Keratinocyte (primary cell): ENCODE results near the gene MVB12B.

Source experiments
- EZH2 ChIP-seq: IDR thresholded peaks from one replicate; pipeline ENCODE4 v1.6.1; 2012; ENCODE audit warnings: inconsistent platforms, mild to moderate bottlenecking, low read length, moderate library complexity
- TF ChIP-seq, protein P1 (sequence below), 3 experiments: IDR thresholded peaks in 1 of 3; conservative IDR thresholded peaks in 1 of 3; optimal IDR thresholded peaks in 1 of 3; 2 replicates in 2 of 3; 3 replicates in 1 of 3; pipeline versions ENCODE3 to v1.5.1; 2011; ENCODE audit warnings: low read length in 3 of 3, mild to moderate bottlenecking in 3 of 3, moderate library complexity in 2 of 3, control low read depth in 1 of 3, inconsistent platforms in 1 of 3; ENCODE audit not compliant: insufficient read depth in 2 of 3; ENCODE audit errors: extremely low read depth in 1 of 3

DNA sequence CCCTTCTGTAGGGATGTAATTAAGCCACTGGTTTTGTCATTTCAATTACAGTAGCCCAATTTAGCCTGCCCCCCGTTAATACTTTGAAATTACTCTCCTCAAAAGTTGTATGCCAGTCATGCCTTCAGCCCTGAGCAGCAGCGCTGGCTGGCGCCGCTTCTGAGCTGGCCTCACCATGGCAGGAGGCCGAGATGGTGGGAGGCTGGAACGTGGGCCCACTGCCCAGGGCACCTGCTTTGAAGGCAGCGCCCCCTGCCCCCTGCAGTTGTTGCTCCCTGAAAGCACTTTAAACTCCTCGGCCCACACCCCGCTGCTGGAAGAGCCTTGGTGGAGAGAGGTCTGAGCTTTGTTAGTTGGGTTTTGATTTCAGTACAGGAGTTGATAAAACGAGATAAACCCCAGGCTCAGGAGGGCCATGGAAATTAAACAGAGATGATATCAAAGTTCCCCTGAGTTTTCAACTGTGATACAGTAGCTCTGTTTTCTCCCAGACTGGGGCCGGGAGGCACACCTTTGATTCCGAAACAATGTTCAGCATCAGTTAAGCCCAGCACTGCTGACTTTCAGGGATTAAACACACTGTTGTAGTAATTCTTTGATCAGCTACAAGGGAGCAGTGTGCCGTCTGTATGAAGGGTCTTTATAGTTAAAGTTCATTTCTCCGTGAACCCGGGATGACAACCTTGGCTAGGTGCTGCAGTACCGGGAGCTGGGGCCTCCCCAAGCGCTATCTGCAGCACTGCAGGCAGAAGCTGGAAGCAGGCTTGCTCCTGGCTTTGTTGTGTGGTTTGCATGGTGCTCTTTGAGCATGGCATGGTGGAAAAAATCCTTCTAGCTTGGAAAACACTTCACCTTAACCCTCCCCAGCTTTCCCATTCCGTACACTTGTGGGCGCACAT, 9.5 kb downstream of the MVB12B start:
- no peak for TF ChIP-seq EZH2
- TF ChIP-seq, protein P1, sequence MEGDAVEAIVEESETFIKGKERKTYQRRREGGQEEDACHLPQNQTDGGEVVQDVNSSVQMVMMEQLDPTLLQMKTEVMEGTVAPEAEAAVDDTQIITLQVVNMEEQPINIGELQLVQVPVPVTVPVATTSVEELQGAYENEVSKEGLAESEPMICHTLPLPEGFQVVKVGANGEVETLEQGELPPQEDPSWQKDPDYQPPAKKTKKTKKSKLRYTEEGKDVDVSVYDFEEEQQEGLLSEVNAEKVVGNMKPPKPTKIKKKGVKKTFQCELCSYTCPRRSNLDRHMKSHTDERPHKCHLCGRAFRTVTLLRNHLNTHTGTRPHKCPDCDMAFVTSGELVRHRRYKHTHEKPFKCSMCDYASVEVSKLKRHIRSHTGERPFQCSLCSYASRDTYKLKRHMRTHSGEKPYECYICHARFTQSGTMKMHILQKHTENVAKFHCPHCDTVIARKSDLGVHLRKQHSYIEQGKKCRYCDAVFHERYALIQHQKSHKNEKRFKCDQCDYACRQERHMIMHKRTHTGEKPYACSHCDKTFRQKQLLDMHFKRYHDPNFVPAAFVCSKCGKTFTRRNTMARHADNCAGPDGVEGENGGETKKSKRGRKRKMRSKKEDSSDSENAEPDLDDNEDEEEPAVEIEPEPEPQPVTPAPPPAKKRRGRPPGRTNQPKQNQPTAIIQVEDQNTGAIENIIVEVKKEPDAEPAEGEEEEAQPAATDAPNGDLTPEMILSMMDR (optimal IDR thresholded peaks at IDR 0.05 in 1 of 3, IDR thresholded peaks at IDR 0.05 in 1 of 3, conservative IDR thresholded peaks at IDR 0.05 in 1 of 3; ENCODE audit: extremely low read depth in 1 of 3, insufficient read depth in 2 of 3, low read length in 3 of 3), result no peak
